ENCODE data around the gene PRKG1. TPM values are rescaled to one million over a fixed set of nuclear protein-coding genes. Genes with fewer than 3 reads are reported as not detected.

Gene PRKG1
- total and polyA plus RNA-seq, 2 experiments from 2014 or later = 18.2 to 21.1 TPM

DNA sequence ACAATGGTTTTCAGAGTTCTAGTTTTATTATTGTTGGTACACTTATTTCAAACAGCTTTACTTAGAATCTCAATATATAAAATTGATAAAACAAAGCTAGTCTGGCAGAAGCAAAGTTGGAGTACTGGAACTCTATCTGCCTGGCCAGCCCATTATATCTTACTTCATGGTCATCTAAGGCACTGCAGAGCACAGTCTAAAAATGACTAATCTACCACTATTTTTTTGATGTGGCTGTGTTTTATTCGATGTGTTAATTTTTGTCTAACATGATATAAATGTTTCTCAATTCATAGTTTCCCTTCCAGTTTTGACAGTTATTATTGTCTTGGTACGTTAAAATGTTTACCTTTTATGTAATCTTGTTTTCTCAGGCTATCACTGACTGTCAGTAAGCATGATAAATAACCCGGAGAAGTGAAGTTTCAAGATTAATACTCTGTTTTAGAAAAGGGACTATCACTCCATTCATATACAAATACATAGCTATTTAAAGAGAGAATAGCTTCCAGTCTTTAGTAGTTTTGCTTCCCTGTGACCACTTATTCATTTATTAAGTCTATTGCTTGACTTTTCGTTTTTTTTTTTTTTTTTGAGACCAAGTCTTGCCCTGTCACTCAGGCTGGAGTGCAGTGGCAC is 685.7 kb downstream of the PRKG1 start:
- 0 out of 2 replicates have a peak, but pooled peaks cover 4% of the 10 kb centered on the region for H3K4me1 ChIP-seq (ENCODE audit: insufficient read depth)
- no peak overlapping the region for H3K4me2 ChIP-seq
- TF ChIP-seq, protein P1, sequence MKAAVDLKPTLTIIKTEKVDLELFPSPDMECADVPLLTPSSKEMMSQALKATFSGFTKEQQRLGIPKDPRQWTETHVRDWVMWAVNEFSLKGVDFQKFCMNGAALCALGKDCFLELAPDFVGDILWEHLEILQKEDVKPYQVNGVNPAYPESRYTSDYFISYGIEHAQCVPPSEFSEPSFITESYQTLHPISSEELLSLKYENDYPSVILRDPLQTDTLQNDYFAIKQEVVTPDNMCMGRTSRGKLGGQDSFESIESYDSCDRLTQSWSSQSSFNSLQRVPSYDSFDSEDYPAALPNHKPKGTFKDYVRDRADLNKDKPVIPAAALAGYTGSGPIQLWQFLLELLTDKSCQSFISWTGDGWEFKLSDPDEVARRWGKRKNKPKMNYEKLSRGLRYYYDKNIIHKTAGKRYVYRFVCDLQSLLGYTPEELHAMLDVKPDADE (IDR thresholded peaks at IDR 0.05) = no peak
- TF ChIP-seq JUNB (IDR thresholded peaks at IDR 0.05; ENCODE audit: unreplicated experiment) (no peak), POLR2AphosphoS5 (IDR thresholded peaks at IDR 0.05; ENCODE audit: low read depth) (no peak), STAT1 (IDR thresholded peaks at IDR 0.05; ENCODE audit: unreplicated experiment) (no peak), ZNF331 (CRISPR knock-in tag; IDR thresholded peaks at IDR 0.05; ENCODE audit: low read depth) (no peak), ZNF114 (CRISPR knock-in tag; IDR thresholded peaks at IDR 0.05) (no peak)
- TF ChIP-seq, protein P2, sequence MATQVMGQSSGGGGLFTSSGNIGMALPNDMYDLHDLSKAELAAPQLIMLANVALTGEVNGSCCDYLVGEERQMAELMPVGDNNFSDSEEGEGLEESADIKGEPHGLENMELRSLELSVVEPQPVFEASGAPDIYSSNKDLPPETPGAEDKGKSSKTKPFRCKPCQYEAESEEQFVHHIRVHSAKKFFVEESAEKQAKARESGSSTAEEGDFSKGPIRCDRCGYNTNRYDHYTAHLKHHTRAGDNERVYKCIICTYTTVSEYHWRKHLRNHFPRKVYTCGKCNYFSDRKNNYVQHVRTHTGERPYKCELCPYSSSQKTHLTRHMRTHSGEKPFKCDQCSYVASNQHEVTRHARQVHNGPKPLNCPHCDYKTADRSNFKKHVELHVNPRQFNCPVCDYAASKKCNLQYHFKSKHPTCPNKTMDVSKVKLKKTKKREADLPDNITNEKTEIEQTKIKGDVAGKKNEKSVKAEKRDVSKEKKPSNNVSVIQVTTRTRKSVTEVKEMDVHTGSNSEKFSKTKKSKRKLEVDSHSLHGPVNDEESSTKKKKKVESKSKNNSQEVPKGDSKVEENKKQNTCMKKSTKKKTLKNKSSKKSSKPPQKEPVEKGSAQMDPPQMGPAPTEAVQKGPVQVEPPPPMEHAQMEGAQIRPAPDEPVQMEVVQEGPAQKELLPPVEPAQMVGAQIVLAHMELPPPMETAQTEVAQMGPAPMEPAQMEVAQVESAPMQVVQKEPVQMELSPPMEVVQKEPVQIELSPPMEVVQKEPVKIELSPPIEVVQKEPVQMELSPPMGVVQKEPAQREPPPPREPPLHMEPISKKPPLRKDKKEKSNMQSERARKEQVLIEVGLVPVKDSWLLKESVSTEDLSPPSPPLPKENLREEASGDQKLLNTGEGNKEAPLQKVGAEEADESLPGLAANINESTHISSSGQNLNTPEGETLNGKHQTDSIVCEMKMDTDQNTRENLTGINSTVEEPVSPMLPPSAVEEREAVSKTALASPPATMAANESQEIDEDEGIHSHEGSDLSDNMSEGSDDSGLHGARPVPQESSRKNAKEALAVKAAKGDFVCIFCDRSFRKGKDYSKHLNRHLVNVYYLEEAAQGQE (IDR thresholded peaks at IDR 0.05; ENCODE audit: unreplicated experiment) = no peak
- TF ChIP-seq, protein P3, sequence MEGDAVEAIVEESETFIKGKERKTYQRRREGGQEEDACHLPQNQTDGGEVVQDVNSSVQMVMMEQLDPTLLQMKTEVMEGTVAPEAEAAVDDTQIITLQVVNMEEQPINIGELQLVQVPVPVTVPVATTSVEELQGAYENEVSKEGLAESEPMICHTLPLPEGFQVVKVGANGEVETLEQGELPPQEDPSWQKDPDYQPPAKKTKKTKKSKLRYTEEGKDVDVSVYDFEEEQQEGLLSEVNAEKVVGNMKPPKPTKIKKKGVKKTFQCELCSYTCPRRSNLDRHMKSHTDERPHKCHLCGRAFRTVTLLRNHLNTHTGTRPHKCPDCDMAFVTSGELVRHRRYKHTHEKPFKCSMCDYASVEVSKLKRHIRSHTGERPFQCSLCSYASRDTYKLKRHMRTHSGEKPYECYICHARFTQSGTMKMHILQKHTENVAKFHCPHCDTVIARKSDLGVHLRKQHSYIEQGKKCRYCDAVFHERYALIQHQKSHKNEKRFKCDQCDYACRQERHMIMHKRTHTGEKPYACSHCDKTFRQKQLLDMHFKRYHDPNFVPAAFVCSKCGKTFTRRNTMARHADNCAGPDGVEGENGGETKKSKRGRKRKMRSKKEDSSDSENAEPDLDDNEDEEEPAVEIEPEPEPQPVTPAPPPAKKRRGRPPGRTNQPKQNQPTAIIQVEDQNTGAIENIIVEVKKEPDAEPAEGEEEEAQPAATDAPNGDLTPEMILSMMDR (conservative IDR thresholded peaks at IDR 0.05; ENCODE audit: low read depth in 2 of 2) = no peak
- TF ChIP-seq, protein P4, sequence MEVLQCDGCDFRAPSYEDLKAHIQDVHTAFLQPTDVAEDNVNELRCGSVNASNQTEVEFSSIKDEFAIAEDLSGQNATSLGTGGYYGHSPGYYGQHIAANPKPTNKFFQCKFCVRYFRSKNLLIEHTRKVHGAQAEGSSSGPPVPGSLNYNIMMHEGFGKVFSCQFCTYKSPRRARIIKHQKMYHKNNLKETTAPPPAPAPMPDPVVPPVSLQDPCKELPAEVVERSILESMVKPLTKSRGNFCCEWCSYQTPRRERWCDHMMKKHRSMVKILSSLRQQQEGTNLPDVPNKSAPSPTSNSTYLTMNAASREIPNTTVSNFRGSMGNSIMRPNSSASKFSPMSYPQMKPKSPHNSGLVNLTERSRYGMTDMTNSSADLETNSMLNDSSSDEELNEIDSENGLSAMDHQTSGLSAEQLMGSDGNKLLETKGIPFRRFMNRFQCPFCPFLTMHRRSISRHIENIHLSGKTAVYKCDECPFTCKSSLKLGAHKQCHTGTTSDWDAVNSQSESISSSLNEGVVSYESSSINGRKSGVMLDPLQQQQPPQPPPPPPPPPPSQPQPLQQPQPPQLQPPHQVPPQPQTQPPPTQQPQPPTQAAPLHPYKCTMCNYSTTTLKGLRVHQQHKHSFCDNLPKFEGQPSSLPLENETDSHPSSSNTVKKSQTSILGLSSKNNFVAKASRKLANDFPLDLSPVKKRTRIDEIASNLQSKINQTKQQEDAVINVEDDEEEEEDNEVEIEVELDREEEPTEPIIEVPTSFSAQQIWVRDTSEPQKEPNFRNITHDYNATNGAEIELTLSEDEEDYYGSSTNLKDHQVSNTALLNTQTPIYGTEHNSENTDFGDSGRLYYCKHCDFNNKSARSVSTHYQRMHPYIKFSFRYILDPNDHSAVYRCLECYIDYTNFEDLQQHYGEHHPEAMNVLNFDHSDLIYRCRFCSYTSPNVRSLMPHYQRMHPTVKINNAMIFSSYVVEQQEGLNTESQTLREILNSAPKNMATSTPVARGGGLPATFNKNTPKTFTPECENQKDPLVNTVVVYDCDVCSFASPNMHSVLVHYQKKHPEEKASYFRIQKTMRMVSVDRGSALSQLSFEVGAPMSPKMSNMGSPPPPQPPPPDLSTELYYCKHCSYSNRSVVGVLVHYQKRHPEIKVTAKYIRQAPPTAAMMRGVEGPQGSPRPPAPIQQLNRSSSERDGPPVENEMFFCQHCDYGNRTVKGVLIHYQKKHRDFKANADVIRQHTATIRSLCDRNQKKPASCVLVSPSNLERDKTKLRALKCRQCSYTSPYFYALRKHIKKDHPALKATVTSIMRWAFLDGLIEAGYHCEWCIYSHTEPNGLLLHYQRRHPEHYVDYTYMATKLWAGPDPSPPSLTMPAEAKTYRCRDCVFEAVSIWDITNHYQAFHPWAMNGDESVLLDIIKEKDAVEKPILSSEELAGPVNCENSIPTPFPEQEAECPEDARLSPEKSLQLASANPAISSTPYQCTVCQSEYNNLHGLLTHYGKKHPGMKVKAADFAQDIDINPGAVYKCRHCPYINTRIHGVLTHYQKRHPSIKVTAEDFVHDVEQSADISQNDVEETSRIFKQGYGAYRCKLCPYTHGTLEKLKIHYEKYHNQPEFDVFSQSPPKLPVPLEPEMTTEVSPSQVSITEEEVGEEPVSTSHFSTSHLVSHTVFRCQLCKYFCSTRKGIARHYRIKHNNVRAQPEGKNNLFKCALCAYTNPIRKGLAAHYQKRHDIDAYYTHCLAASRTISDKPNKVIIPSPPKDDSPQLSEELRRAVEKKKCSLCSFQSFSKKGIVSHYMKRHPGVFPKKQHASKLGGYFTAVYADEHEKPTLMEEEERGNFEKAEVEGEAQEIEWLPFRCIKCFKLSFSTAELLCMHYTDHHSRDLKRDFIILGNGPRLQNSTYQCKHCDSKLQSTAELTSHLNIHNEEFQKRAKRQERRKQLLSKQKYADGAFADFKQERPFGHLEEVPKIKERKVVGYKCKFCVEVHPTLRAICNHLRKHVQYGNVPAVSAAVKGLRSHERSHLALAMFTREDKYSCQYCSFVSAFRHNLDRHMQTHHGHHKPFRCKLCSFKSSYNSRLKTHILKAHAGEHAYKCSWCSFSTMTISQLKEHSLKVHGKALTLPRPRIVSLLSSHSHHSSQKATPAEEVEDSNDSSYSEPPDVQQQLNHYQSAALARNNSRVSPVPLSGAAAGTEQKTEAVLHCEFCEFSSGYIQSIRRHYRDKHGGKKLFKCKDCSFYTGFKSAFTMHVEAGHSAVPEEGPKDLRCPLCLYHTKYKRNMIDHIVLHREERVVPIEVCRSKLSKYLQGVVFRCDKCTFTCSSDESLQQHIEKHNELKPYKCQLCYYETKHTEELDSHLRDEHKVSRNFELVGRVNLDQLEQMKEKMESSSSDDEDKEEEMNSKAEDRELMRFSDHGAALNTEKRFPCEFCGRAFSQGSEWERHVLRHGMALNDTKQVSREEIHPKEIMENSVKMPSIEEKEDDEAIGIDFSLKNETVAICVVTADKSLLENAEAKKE (CRISPR knock-in tag; IDR thresholded peaks at IDR 0.05) = no peak
- H3K4me3 Mint-ChIP-seq = no peak overlapping the region
- no peak overlapping the region for H2AFZ ChIP-seq
- no peaks in the 10 kb centered on the region for H4K20me1 ChIP-seq (replicated peaks; ENCODE audit: insufficient read depth)
- ATAC-seq (no peak), DNase-seq (ENCODE audit: low spot score) (no peak)
- no peaks in the 10 kb centered on the region for H3F3A ChIP-seq (replicated peaks; ENCODE audit: low read depth)
- H3K36me3 Mint-ChIP-seq (ENCODE audit: low read depth) = no peaks in the 10 kb centered on the region
- no peaks in the 10 kb centered on the region for H3K27me3 ChIP-seq (ENCODE audit: insufficient read depth)
- H3K27ac ChIP-seq (ENCODE audit: low read depth) = no peak overlapping the region
- no peak overlapping the region for H3K27ac Mint-ChIP-seq
- H3K79me2 ChIP-seq (replicated peaks; ENCODE audit: insufficient read depth) = no peaks in the 10 kb centered on the region
- no peaks in the 10 kb centered on the region for H3K9me2 ChIP-seq (ENCODE audit: insufficient read depth)
- H3K9me3 Mint-ChIP-seq = no peaks in the 10 kb centered on the region
- H3K36me3 ChIP-seq (ENCODE audit: insufficient read depth) = no peaks in the 10 kb centered on the region
- no peaks in the 10 kb centered on the region for H3K27me3 Mint-ChIP-seq (ENCODE audit: insufficient read depth, low read depth, poor library complexity)
- H3K4me3 ChIP-seq = no peak overlapping the region
- H3K4me1 Mint-ChIP-seq = 0 out of 3 replicates have a peak, but pooled peaks cover 2% of the 10 kb centered on the region

Data from GM23338 (cell line).